Pons (tissue), 1 donor: ENCODE results near the gene AEN.
"Not testable (repeated sequence)": the region's sequence is repeated elsewhere in the genome, so short reads cannot be mapped to it uniquely, and the experiment has no call there.

ENCODE experiments used
- DNase-seq: peaks from one replicate; pipeline ENCODE4 v3.0.0-alpha.2; 2016; ENCODE audit warnings: low spot score

AEN gene

GRCh38 chr15:88631464-88632028 is 10.4 kb downstream of the AEN start:
- DNase-seq = no peak

GRCh38 chr15:88632797-88633196 is 11.7 kb downstream of the AEN start:
- not testable (repeated sequence) for DNase-seq

- DNase-seq = no peak
Observed at GRCh38 chr15:88634449-88634848, 13.3 kb downstream of the AEN start.

GRCh38 chr15:88635318-88635717 is 14.2 kb downstream of the AEN start:
- no peak for DNase-seq

GRCh38 chr15:88636050-88636449 is 14.9 kb downstream of the AEN start:
- no peak for DNase-seq

GRCh38 chr15:88636654-88637053 is 15.5 kb downstream of the AEN start:
- no peak for DNase-seq

- no peak for DNase-seq
Observed at GRCh38 chr15:88637436-88637835, 16.3 kb downstream of the AEN start.

GRCh38 chr15:88637841-88638625 is 16.9 kb downstream of the AEN start:
- no peak for DNase-seq

GRCh38 chr15:88638626-88639372 is 17.7 kb downstream of the AEN start, which contains the start of gene ISG20:
TSS of gene ISG20 (plus strand) at chr15:88639016. CDS start at chr15:88639367, 351 bp downstream.
- DNase-seq = peak; percentile 81

GRCh38 chr15:88641959-88642452 is 20.9 kb downstream of the AEN start:
- no peak for DNase-seq

GRCh38 chr15:88642514-88642913 is 21.4 kb downstream of the AEN start:
- DNase-seq = not testable (repeated sequence)

- no peak for DNase-seq
Observed at GRCh38 chr15:88644741-88645140, 23.6 kb downstream of the AEN start.

GRCh38 chr15:88645171-88646087 is 24.3 kb downstream of the AEN start:
- DNase-seq = no peak

- DNase-seq = no peak
Observed at GRCh38 chr15:88646088-88646405, 24.9 kb downstream of the AEN start.

- DNase-seq = no peak
Observed at GRCh38 chr15:88646951-88647350, 25.8 kb downstream of the AEN start.

- DNase-seq = no peak
Observed at GRCh38 chr15:88647351-88648105, 26.4 kb downstream of the AEN start.

- peak; percentile 71 for DNase-seq
Observed at GRCh38 chr15:88648357-88649214, 27.4 kb downstream of the AEN start.

GRCh38 chr15:88649286-88649733 is 28.2 kb downstream of the AEN start:
- peak; percentile 95 for DNase-seq

GRCh38 chr15:88649753-88650551 is 28.8 kb downstream of the AEN start:
- no peak for DNase-seq
